GM13976 (cell line): ENCODE results near the gene LINC01488.

Experiments
- DNase-seq: peaks from one replicate; pipeline ENCODE4 v3.0.0; 2012; ENCODE audit warnings: low spot score
- CTCF ChIP-seq: IDR thresholded peaks from 2 replicates; pipeline ENCODE4 v1.5.1; 2012; ENCODE audit warnings: borderline replicate concordance, mild to moderate bottlenecking; ENCODE audit not compliant: insufficient read depth; ENCODE audit errors: extremely low read depth, missing control alignments, control extremely low read depth
- in situ Hi-C: fragments of 300-500 bp; cut with MboI; formaldehyde crosslinking; loops from one replicate; pipeline ENCODE4 v1.12.0; 2022; ENCODE audit warnings: low sequenced_read_pairs, mixed read lengths, inconsistent platforms; ENCODE audit not compliant: unreplicated experiment

LINC01488 gene

GRCh38 chr11:69450064-69450856 is 31.2 kb upstream of the LINC01488 start:
- DNase-seq = no peak
- in situ Hi-C loops = no loop called here
- TF ChIP-seq CTCF = no peak

- TF ChIP-seq CTCF = no peak
- no peak for DNase-seq
- in situ Hi-C loops = no loop called here
These were observed 30.6 kb upstream of the LINC01488 start for GRCh38 chr11:69450857-69451220.

GRCh38 chr11:69451289-69451688 is 30.2 kb upstream of the LINC01488 start:
- DNase-seq = no peak
- TF ChIP-seq CTCF = no peak
- in situ Hi-C loops = no loop called here

GRCh38 chr11:69452206-69452987 is 29.1 kb upstream of the LINC01488 start:
- no peak for TF ChIP-seq CTCF
- in situ Hi-C loops = no loop called here
- no peak for DNase-seq

GRCh38 chr11:69453151-69453550 is 28.3 kb upstream of the LINC01488 start:
- in situ Hi-C loops = no loop called here

GRCh38 chr11:69454018-69454417 is 27.4 kb upstream of the LINC01488 start:
- TF ChIP-seq CTCF = no peak
- in situ Hi-C loops = no loop called here
- DNase-seq = no peak

More at GRCh38 chr11:69453151-69453550, 28.3 kb upstream of the LINC01488 start:
- no peak for DNase-seq
- no peak for TF ChIP-seq CTCF
